Measurements from ENCODE around the gene ZNF699.

DNA sequence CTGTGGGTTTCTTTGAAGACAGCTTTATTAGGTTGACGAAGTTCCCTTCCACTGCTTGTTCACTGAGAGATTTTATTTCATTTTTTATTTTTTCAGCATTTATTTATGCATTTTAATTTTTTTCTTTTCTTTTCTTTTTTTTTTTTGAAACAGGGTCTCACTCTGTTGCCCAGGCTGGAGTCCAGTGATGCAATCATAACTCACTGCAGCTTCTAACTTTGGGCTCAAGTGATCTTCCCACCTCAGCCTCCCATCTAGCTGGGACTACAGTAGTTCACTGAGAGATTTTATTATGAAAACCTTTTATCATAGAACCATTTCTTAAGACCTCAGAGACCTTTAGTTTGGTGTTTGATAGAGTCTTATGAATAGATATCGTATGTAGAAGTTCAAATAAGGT, 42.9 kb upstream of the ZNF699 start:
- TF ChIP-seq YY1 (IDR thresholded peaks at IDR 0.05; ENCODE audit: insufficient read depth, insufficient read length) (no peak), SUZ12 (IDR thresholded peaks at IDR 0.05; ENCODE audit: extremely low read depth, insufficient read depth, insufficient read length) (no peak), ZNF274 (IDR thresholded peaks at IDR 0.05; ENCODE audit: low read depth, low read length) (no peak)
